ENCODE data around the gene TIMP1.
A peak's percentile ranks its signal among the peaks of the same experiment; 100 is the strongest.

The TIMP1 gene

GRCh38 chrX:47576021-47576898 lies 6.0 kb upstream of the TIMP1 start:
- Histone ChIP-seq H3K4me1 (ENCODE audit: control insufficient read depth, insufficient read depth, low read length) (no peaks in the 10 kb centered on the region), H3K4me3 (ENCODE audit: low read length) (no peak overlapping the region), H3K27ac (ENCODE audit: low read depth, low read length) (no peak overlapping the region), H3K27me3 (ENCODE audit: control insufficient read depth, insufficient read depth, low read length) (peaks cover 4% of the 10 kb centered on the region), H3K36me3 (ENCODE audit: control insufficient read depth, insufficient read depth, low read length) (no peaks in the 10 kb centered on the region), H3K9ac (ENCODE audit: low read length) (no peak overlapping the region)

GRCh38 chrX:47577424-47577823 lies 4.8 kb upstream of the TIMP1 start:
- peaks cover 3% of the 10 kb centered on the region for H3K4me1 ChIP-seq (ENCODE audit: control insufficient read depth, insufficient read depth, low read length)
- H3K27me3 ChIP-seq (ENCODE audit: control insufficient read depth, insufficient read depth, low read length): peaks cover 4% of the 10 kb centered on the region
- H3K27ac ChIP-seq (ENCODE audit: low read depth, low read length): no peak overlapping the region
- H3K36me3 ChIP-seq (ENCODE audit: control insufficient read depth, insufficient read depth, low read length): no peaks in the 10 kb centered on the region
- no peak overlapping the region for H3K4me3 ChIP-seq (ENCODE audit: low read length)
- no peak overlapping the region for H3K9ac ChIP-seq (ENCODE audit: low read length)

GRCh38 chrX:47577901-47578300 lies 4.3 kb upstream of the TIMP1 start:
- Histone ChIP-seq H3K27me3 (ENCODE audit: control insufficient read depth, insufficient read depth, low read length) (peaks cover 4% of the 10 kb centered on the region), H3K36me3 (ENCODE audit: control insufficient read depth, insufficient read depth, low read length) (no peaks in the 10 kb centered on the region), H3K4me3 (ENCODE audit: low read length) (no peak overlapping the region), H3K27ac (ENCODE audit: low read depth, low read length) (no peak overlapping the region), H3K9ac (ENCODE audit: low read length) (no peak overlapping the region), H3K4me1 (ENCODE audit: control insufficient read depth, insufficient read depth, low read length) (peaks cover 3% of the 10 kb centered on the region)

GRCh38 chrX:47578692-47579091 lies 3.5 kb upstream of the TIMP1 start:
- no peak overlapping the region for H3K9ac ChIP-seq (ENCODE audit: low read length)
- no peaks in the 10 kb centered on the region for H3K36me3 ChIP-seq (ENCODE audit: control insufficient read depth, insufficient read depth, low read length)
- peaks cover 4% of the 10 kb centered on the region for H3K27me3 ChIP-seq (ENCODE audit: control insufficient read depth, insufficient read depth, low read length)
- H3K4me1 ChIP-seq (ENCODE audit: control insufficient read depth, insufficient read depth, low read length): peaks cover 3% of the 10 kb centered on the region
- no peak overlapping the region for H3K27ac ChIP-seq (ENCODE audit: low read depth, low read length)
- no peak overlapping the region for H3K4me3 ChIP-seq (ENCODE audit: low read length)

- no peak overlapping the region for H3K9ac ChIP-seq (ENCODE audit: low read length)
- no peaks in the 10 kb centered on the region for H3K36me3 ChIP-seq (ENCODE audit: control insufficient read depth, insufficient read depth, low read length)
- no peak overlapping the region for H3K4me3 ChIP-seq (ENCODE audit: low read length)
- H3K27ac ChIP-seq (ENCODE audit: low read depth, low read length): no peak overlapping the region
- peaks cover 3% of the 10 kb centered on the region for H3K4me1 ChIP-seq (ENCODE audit: control insufficient read depth, insufficient read depth, low read length)
- peaks cover 4% of the 10 kb centered on the region for H3K27me3 ChIP-seq (ENCODE audit: control insufficient read depth, insufficient read depth, low read length)
Observed at GRCh38 chrX:47579537-47579936, 2.7 kb upstream of the TIMP1 start.

GRCh38 chrX:47583240-47583861 lies 1.1 kb downstream of the TIMP1 start:
- Histone ChIP-seq H3K9ac (ENCODE audit: low read length) (no peak overlapping the region), H3K27me3 (ENCODE audit: control insufficient read depth, insufficient read depth, low read length) (no peaks in the 10 kb centered on the region), H3K4me1 (ENCODE audit: control insufficient read depth, insufficient read depth, low read length) (peaks cover 3% of the 10 kb centered on the region), H3K36me3 (ENCODE audit: control insufficient read depth, insufficient read depth, low read length) (no peaks in the 10 kb centered on the region), H3K4me3 (ENCODE audit: low read length) (no peak overlapping the region), H3K27ac (ENCODE audit: low read depth, low read length) (peak overlapping the region; percentile 84)

GRCh38 chrX:47584714-47585113 lies 2.5 kb downstream of the TIMP1 start:
- H3K27ac ChIP-seq (ENCODE audit: low read depth, low read length): no peak overlapping the region
- H3K27me3 ChIP-seq (ENCODE audit: control insufficient read depth, insufficient read depth, low read length): no peaks in the 10 kb centered on the region
- H3K4me1 ChIP-seq (ENCODE audit: control insufficient read depth, insufficient read depth, low read length): peaks cover 3% of the 10 kb centered on the region
- no peaks in the 10 kb centered on the region for H3K36me3 ChIP-seq (ENCODE audit: control insufficient read depth, insufficient read depth, low read length)
- no peak overlapping the region for H3K9ac ChIP-seq (ENCODE audit: low read length)
- no peak overlapping the region for H3K4me3 ChIP-seq (ENCODE audit: low read length)

GRCh38 chrX:47585273-47585672 lies 3.0 kb downstream of the TIMP1 start:
- H3K36me3 ChIP-seq (ENCODE audit: control insufficient read depth, insufficient read depth, low read length): no peaks in the 10 kb centered on the region
- peaks cover 3% of the 10 kb centered on the region for H3K4me1 ChIP-seq (ENCODE audit: control insufficient read depth, insufficient read depth, low read length)
- H3K4me3 ChIP-seq (ENCODE audit: low read length): no peak overlapping the region
- no peak overlapping the region for H3K27ac ChIP-seq (ENCODE audit: low read depth, low read length)
- no peak overlapping the region for H3K9ac ChIP-seq (ENCODE audit: low read length)
- no peaks in the 10 kb centered on the region for H3K27me3 ChIP-seq (ENCODE audit: control insufficient read depth, insufficient read depth, low read length)

- no peaks in the 10 kb centered on the region for H3K36me3 ChIP-seq (ENCODE audit: control insufficient read depth, insufficient read depth, low read length)
- H3K27me3 ChIP-seq (ENCODE audit: control insufficient read depth, insufficient read depth, low read length): no peaks in the 10 kb centered on the region
- no peak overlapping the region for H3K9ac ChIP-seq (ENCODE audit: low read length)
- peaks cover 3% of the 10 kb centered on the region for H3K4me1 ChIP-seq (ENCODE audit: control insufficient read depth, insufficient read depth, low read length)
- H3K27ac ChIP-seq (ENCODE audit: low read depth, low read length): no peak overlapping the region
- H3K4me3 ChIP-seq (ENCODE audit: low read length): no peak overlapping the region
Observed at GRCh38 chrX:47586043-47586787, 4.0 kb downstream of the TIMP1 start.

GRCh38 chrX:47587091-47587891 lies 5.1 kb downstream of the TIMP1 start:
- no peaks in the 10 kb centered on the region for H3K27me3 ChIP-seq (ENCODE audit: control insufficient read depth, insufficient read depth, low read length)

GRCh38 chrX:47587906-47588735 lies 5.9 kb downstream of the TIMP1 start:
- H3K36me3 ChIP-seq (ENCODE audit: control insufficient read depth, insufficient read depth, low read length): no peaks in the 10 kb centered on the region
- H3K9ac ChIP-seq (ENCODE audit: low read length): no peak overlapping the region
- no peak overlapping the region for H3K27ac ChIP-seq (ENCODE audit: low read depth, low read length)
- H3K27me3 ChIP-seq (ENCODE audit: control insufficient read depth, insufficient read depth, low read length): no peaks in the 10 kb centered on the region
- H3K4me3 ChIP-seq (ENCODE audit: low read length): no peak overlapping the region
- H3K4me1 ChIP-seq (ENCODE audit: control insufficient read depth, insufficient read depth, low read length): no peaks in the 10 kb centered on the region

More at GRCh38 chrX:47587091-47587891, 5.1 kb downstream of the TIMP1 start:
- no peaks in the 10 kb centered on the region for H3K4me1 ChIP-seq (ENCODE audit: control insufficient read depth, insufficient read depth, low read length)
- no peak overlapping the region for H3K27ac ChIP-seq (ENCODE audit: low read depth, low read length)
- H3K9ac ChIP-seq (ENCODE audit: low read length): no peak overlapping the region
- no peak overlapping the region for H3K4me3 ChIP-seq (ENCODE audit: low read length)
- no peaks in the 10 kb centered on the region for H3K36me3 ChIP-seq (ENCODE audit: control insufficient read depth, insufficient read depth, low read length)

Measured in rectal smooth muscle tissue (tissue), 1 donor.